Esophagus muscularis mucosa (tissue), 4 donors: ENCODE measurements around the gene SLC7A11. TPM values are rescaled to one million over a fixed set of nuclear protein-coding genes. Genes with fewer than 3 reads are reported as not detected.
A peak's percentile ranks its signal among the peaks of the same experiment; 100 is the strongest.

Source experiments
- DNase-seq: peaks from one replicate; pipeline ENCODE4 v3.0.0-alpha.2; 2017; ENCODE audit errors: extremely low spot score
- H3K27ac ChIP-seq, 4 donors: fragments of 200-600 bp; sonication (generic); replicated peaks in 1 of 4; 1 replicate in 3 of 4; 2 replicates in 1 of 4; pipeline ENCODE4 v1.5.1; 2016 to 2019; ENCODE audit warnings: mild to moderate bottlenecking in 1 of 4
- H3K27me3 ChIP-seq, 4 donors: fragments of 200-600 bp; sonication (generic); one replicate each; pipeline versions ENCODE4 v1.5.1 to v1.6.0; 2016 to 2019
- H3K36me3 ChIP-seq, 4 donors: fragments of 200-600 bp; sonication (generic); one replicate each; pipeline ENCODE4 v1.5.1; 2016 to 2019
- H3K4me1 ChIP-seq, 4 donors: fragments of 200-600 bp; sonication (generic); one replicate each; pipeline ENCODE4 v1.5.1; 2016 to 2019
- H3K4me3 ChIP-seq, 4 donors: fragments of 200-600 bp; sonication (generic); 1 replicate in 2 of 4; 2 replicates in 2 of 4; pipeline ENCODE4 v1.5.1; 2016 to 2019; ENCODE audit warnings: mild to moderate bottlenecking in 4 of 4, moderate library complexity in 1 of 4
- H3K9me3 ChIP-seq, 4 donors: fragments of 200-600 bp; sonication (generic); 1 replicate in 3 of 4; 2 replicates in 1 of 4; pipeline ENCODE4 v1.5.1; 2016 to 2019
- EP300 ChIP-seq: sonication (generic); formaldehyde crosslinking; IDR thresholded peaks from one replicate; pipeline ENCODE4 v1.6.1; 2017; ENCODE audit warnings: antibody characterized with exemption
- POLR2A ChIP-seq: fragments of 450-650 bp; IDR thresholded peaks from one replicate; pipeline ENCODE4 v1.6.1; 2017; ENCODE audit warnings: antibody characterized with exemption, moderate library complexity, mild to moderate bottlenecking, low read depth
- POLR2AphosphoS5 ChIP-seq, 2 donors: sonication (generic); formaldehyde crosslinking; IDR thresholded peaks; one replicate each; pipeline ENCODE4 v1.6.1; 2017; ENCODE audit warnings: antibody characterized with exemption in 2 of 2
- WGBS: methylation state at CpG from one replicate; pipeline ENCODE4 v1.1.5; 2018; 5-methylcytosine and 5-hydroxymethylcytosine counted together
- intact Hi-C: fragments of 100-400 bp; cut with DNase I; formaldehyde crosslinking; loops from one replicate; pipeline ENCODE4 v1.15.1; 2023
- total RNA-seq, 4 donors: library from RNA; depleted of rRNA; stranded (reverse); fragments of >200 nt; gene quantifications; one replicate each; pipeline versions ENCODE4 v1.1.0 to v1.2.1, GENCODE V29; 2016
- TF ChIP-seq, protein P1 (sequence below), 3 experiments: fragments of 200-600 bp in 2 of 3; fragments of 450-650 bp in 1 of 3; sonication (generic) in 2 of 3; IDR thresholded peaks; one replicate each; pipeline ENCODE4 v1.5.1; 2017 to 2019; ENCODE audit warnings: antibody characterized with exemption in 3 of 3, mild to moderate bottlenecking in 2 of 3, moderate library complexity in 1 of 3

SLC7A11 gene
- total RNA-seq, 4 donors from 2014 or later = 0.19 to 0.83 (median 0.31) TPM

DNA sequence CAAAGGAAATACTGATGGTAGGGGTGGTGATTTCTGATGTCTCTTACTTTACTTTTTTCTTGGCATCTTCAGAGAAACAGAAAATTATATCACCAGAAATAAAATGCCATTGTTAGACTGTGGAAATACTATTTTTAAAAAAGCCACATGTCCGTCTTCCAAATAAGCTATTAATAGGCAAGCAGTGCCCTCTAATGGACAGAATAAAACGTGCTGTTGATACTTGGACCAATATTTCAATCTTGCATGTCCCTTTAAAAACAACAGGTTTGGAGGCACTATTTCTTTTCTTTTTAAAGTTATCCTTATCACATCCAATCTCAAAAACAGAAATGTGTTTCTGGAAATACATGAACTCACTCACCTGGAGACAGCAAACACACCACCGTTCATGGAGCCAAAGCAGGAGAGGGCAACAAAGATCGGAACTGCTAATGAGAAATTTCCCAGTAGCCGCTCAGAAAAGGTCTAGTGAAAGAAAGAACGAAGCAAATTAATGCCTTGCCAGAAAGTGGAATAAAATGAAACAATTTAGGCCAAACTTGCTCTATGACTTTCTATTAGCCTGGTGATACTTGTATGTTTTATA lies 59.2 kb downstream of the SLC7A11 start:
- no peak for DNase-seq
- Histone ChIP-seq H3K27me3 (no peaks in the 10 kb centered on the region), H3K27ac (no peak overlapping the region), H3K4me1 (peaks cover 14 to 25% (median 19%) of the 10 kb centered on the region in 4 donors), H3K4me3 (no peak overlapping the region), H3K9me3 (no peaks in the 10 kb centered on the region), H3K36me3 (no peaks in the 10 kb centered on the region)
- TF ChIP-seq POLR2AphosphoS5 (IDR thresholded peaks at IDR 0.05) = no peak
- no peak for TF ChIP-seq POLR2A
- TF ChIP-seq, protein P1, sequence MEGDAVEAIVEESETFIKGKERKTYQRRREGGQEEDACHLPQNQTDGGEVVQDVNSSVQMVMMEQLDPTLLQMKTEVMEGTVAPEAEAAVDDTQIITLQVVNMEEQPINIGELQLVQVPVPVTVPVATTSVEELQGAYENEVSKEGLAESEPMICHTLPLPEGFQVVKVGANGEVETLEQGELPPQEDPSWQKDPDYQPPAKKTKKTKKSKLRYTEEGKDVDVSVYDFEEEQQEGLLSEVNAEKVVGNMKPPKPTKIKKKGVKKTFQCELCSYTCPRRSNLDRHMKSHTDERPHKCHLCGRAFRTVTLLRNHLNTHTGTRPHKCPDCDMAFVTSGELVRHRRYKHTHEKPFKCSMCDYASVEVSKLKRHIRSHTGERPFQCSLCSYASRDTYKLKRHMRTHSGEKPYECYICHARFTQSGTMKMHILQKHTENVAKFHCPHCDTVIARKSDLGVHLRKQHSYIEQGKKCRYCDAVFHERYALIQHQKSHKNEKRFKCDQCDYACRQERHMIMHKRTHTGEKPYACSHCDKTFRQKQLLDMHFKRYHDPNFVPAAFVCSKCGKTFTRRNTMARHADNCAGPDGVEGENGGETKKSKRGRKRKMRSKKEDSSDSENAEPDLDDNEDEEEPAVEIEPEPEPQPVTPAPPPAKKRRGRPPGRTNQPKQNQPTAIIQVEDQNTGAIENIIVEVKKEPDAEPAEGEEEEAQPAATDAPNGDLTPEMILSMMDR (IDR thresholded peaks at IDR 0.05) = peak; percentile 60 to 68 (median 67)
- TF ChIP-seq EP300 = no peak
- intact Hi-C loops = loop anchor here (10.0 kb wide), 2 partner anchors 88 to 502 kb away; no protein-coding TSS in a partner anchor
- WGBS = 51% methylated on average over 6 of the region's 6 CpGs

DNA sequence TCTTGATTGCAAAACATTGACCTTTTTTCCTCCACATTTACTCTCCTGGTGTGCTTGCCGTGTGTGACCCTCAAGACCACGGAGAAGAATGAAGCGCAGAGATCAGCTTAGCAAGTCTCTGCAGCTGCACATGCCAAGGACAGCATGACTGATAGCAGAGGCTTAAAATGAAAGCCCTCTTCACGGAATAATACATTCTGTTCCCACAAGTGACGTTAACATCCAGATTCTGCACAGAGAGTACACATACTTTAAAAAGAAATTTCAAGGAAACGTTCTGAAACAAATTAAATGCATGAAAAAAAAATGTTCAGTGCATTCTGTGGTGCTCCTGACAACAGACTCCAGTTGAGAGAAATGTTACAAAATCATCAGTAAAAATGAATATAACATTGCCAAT lies 60.9 kb downstream of the SLC7A11 start:
- no peak for DNase-seq
- 41% methylated on average over 6 of the region's 6 CpGs for WGBS

DNA sequence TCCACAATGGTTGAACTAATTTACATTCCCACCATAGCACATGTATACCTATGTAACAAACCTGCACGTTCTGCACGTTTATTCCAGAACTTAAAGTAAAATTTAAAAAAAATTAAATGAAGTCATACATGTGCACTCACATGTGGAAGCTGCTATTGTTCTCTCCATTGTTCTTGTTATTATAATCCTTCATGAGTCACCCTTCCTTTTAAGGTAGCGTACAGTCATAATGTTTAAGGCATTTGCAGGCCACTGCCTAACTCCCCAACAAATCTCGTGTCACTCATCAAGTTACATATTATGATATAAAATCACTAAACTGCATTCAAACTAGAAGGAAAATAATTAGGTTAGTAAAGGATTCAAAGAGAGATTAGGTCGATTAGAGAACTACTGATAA lies 63.6 kb downstream of the SLC7A11 start:
- no peak for DNase-seq
- no peak overlapping the region for H3K4me3 ChIP-seq
- TF ChIP-seq EP300 (no peak), POLR2A (no peak), POLR2AphosphoS5 (IDR thresholded peaks at IDR 0.05) (no peak)
- TF ChIP-seq, protein P1 (IDR thresholded peaks at IDR 0.05) = no peak
- intact Hi-C loops = loop anchor here (5.0 kb wide), 1 partner anchor 141 kb away; no protein-coding TSS in a partner anchor
- H3K36me3 ChIP-seq = no peaks in the 10 kb centered on the region
- no peaks in the 10 kb centered on the region for H3K27me3 ChIP-seq
- WGBS = 89% methylated on average over 5 of the region's 5 CpGs
- H3K9me3 ChIP-seq = no peaks in the 10 kb centered on the region
- peaks cover 14 to 34% (median 27%) of the 10 kb centered on the region in 4 donors for H3K4me1 ChIP-seq
- no peak overlapping the region for H3K27ac ChIP-seq

More for the DNA sequence above, 60.9 kb downstream of the SLC7A11 start:
- peak overlapping the region; percentile 48 to 58 (median 54) for H3K27ac ChIP-seq
- intact Hi-C loops = loop anchor here (10.0 kb wide), 2 partner anchors 86 to 504 kb away; no protein-coding TSS in a partner anchor
- no peaks in the 10 kb centered on the region for H3K27me3 ChIP-seq
- H3K36me3 ChIP-seq = no peaks in the 10 kb centered on the region
- no peak overlapping the region for H3K4me3 ChIP-seq
- TF ChIP-seq POLR2A (no peak), EP300 (peak; percentile 93), POLR2AphosphoS5 (IDR thresholded peaks at IDR 0.05) (peak; percentile 77 to 85)
- TF ChIP-seq, protein P1 (IDR thresholded peaks at IDR 0.05) = no peak
- peaks cover 14 to 25% (median 19%) of the 10 kb centered on the region in 4 donors for H3K4me1 ChIP-seq
- H3K9me3 ChIP-seq = no peaks in the 10 kb centered on the region

DNA sequence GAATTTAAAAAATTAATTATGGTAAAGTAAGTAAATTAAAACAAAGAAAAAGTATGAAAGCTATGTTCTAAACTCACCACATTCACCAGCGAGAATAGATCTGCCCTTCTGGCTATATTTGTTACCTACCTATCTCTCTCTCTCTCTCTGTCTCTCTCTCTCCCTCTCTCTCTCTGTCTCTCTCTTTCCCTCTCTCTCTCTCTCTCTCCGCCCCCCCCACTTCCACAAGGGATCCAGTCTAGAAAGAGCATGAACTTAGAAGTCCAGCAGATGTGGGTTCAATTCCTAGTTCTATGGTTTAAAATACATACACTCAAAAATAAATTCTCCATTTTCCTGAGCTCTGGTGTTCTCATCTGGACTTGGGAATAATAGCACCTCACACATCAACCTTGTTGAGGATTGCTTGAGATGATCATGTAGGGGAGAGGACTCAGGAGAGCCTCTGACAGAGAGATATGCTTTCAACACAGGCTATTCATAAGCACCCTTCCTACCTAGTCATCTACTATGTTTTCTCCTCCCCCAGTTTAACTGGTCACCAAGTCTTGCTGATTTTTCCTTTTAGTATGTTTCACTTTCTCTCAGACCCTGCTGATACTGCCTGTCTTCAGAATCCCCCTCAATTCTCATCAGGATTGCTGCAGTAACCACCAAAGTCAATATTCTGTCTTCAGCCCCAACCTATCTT lies 64.7 kb downstream of the SLC7A11 start:
- peaks cover 11 to 30% (median 25%) of the 10 kb centered on the region in 4 donors for H3K4me1 ChIP-seq
- TF ChIP-seq, protein P1 (IDR thresholded peaks at IDR 0.05) = no peak
- TF ChIP-seq POLR2A (no peak), POLR2AphosphoS5 (IDR thresholded peaks at IDR 0.05) (no peak), EP300 (no peak)
- no peaks in the 10 kb centered on the region for H3K27me3 ChIP-seq
- WGBS = 89% methylated on average over 2 of the region's 2 CpGs
- no peaks in the 10 kb centered on the region for H3K9me3 ChIP-seq
- H3K36me3 ChIP-seq = no peaks in the 10 kb centered on the region
- DNase-seq = no peak
- intact Hi-C loops = loop anchor here (5.0 kb wide), 1 partner anchor 140 kb away; no protein-coding TSS in a partner anchor
- H3K27ac ChIP-seq = no peak overlapping the region
- no peak overlapping the region for H3K4me3 ChIP-seq
